IMR-90 (cell line): ENCODE measurements around the gene ZNF181. TPM values are rescaled to one million over a fixed set of nuclear protein-coding genes. Genes with fewer than 3 reads are reported as not detected.

Experiments used
- ATAC-seq: fragments of 200-7000 bp; cut with Tn5 transposase; 2 replicates; pipeline ENCODE4 v1.9.1; 2020; ENCODE audit warnings: low read depth, mild to moderate bottlenecking, moderate library complexity
- BruUV-seq: library from RNA; stranded (reverse); fragments of 400-500 nt; replicated peaks from 2 replicates; lab custom pipeline; 2021; lab: Mats Ljungman, UMichigan
- CTCF ChIA-PET: fragments of 300-600 bp; formaldehyde crosslinking; extraction: SDS; loops from one replicate; lab custom pipeline; 2021; ENCODE audit warnings: antibody characterized with exemption; lab: Yijun Ruan, JAX
- POLR2A ChIA-PET: fragments of 300-600 bp; sonication (Branson Sonifier 250); formaldehyde crosslinking; loops from one replicate; lab custom pipeline; 2022; ENCODE audit warnings: antibody characterized with exemption; ENCODE audit not compliant: unreplicated experiment; lab: Charles Lee
- DNase-seq: peaks from one replicate; pipeline ENCODE4 v3.0.0; 2013
- H2AFZ ChIP-seq: replicated peaks from 2 replicates; pipeline ENCODE3; 2013; ENCODE audit warnings: low read length, mild to moderate bottlenecking; ENCODE audit not compliant: poor library complexity
- H2AK5ac ChIP-seq: 2 replicates; pipeline ENCODE4 v1.6.1; 2013; ENCODE audit warnings: low read depth, low read length, inconsistent platforms
- H2AK9ac ChIP-seq: replicated peaks from 2 replicates; pipeline ENCODE3; 2013; ENCODE audit warnings: mild to moderate bottlenecking, low read depth, low read length, moderate library complexity; ENCODE audit not compliant: poor library complexity
- H2BK120ac ChIP-seq: 2 replicates; pipeline ENCODE4 v1.6.1; 2013; ENCODE audit warnings: low read depth, low read length, inconsistent platforms
- H2BK15ac ChIP-seq: 3 replicates; pipeline ENCODE4 v1.6.1; 2013; ENCODE audit warnings: low read depth, low read length, inconsistent platforms
- H2BK20ac ChIP-seq: 2 replicates; pipeline ENCODE4 v1.6.1; 2013; ENCODE audit warnings: low read depth, mild to moderate bottlenecking, inconsistent platforms, low read length, moderate library complexity
- H2BK5ac ChIP-seq: 2 replicates; pipeline ENCODE4 v1.6.1; 2013; ENCODE audit warnings: mild to moderate bottlenecking, low read depth, low read length, inconsistent platforms; ENCODE audit not compliant: poor library complexity, severe bottlenecking
- H3K14ac ChIP-seq: replicated peaks from 2 replicates; pipeline ENCODE4 v1.6.1; 2013; ENCODE audit warnings: low read depth, low read length, inconsistent platforms
- H3K18ac ChIP-seq: 2 replicates; pipeline ENCODE4 v1.6.1; 2013; ENCODE audit warnings: low read depth, low read length, control low read depth
- H3K23ac ChIP-seq: 2 replicates; pipeline ENCODE4 v1.6.1; 2013; ENCODE audit warnings: low read depth, low read length, inconsistent platforms
- H3K27ac ChIP-seq: 2 replicates; pipeline ENCODE4 v1.5.1; 2013; ENCODE audit warnings: mild to moderate bottlenecking, control low read depth, low read length; ENCODE audit not compliant: insufficient read depth
- H3K27me3 ChIP-seq: 2 replicates; pipeline ENCODE4 v1.6.1; 2013; ENCODE audit warnings: low read length; ENCODE audit not compliant: control insufficient read depth, insufficient read depth
- H3K36me3 ChIP-seq: 2 replicates; pipeline ENCODE4 v1.6.1; 2013; ENCODE audit warnings: low read length, mixed read lengths; ENCODE audit not compliant: control insufficient read depth, insufficient read depth
- H3K4ac ChIP-seq: 2 replicates; pipeline ENCODE4 v1.6.1; 2013; ENCODE audit warnings: low read depth, low read length, inconsistent platforms
- H3K4me1 ChIP-seq: 2 replicates; pipeline ENCODE4 v1.6.1; 2013; ENCODE audit warnings: low read length, mixed read lengths; ENCODE audit not compliant: control insufficient read depth, insufficient read depth
- H3K4me2 ChIP-seq: 2 replicates; pipeline ENCODE4 v1.6.1; 2013; ENCODE audit warnings: low read depth, mild to moderate bottlenecking, control low read depth, low read length, moderate library complexity
- H3K4me3 ChIP-seq: 2 replicates; pipeline ENCODE4 v1.5.1; 2013; ENCODE audit warnings: low read depth, mild to moderate bottlenecking, control low read depth, low read length, moderate library complexity; ENCODE audit not compliant: insufficient read depth
- H3K56ac ChIP-seq: 2 replicates; pipeline ENCODE4 v1.6.1; 2013; ENCODE audit warnings: low read length, inconsistent platforms; ENCODE audit not compliant: insufficient read depth; ENCODE audit errors: extremely low read depth
- H3K79me1 ChIP-seq, 2 experiments: 2 replicates each; pipeline ENCODE4 v1.6.1; 2013; ENCODE audit warnings: low read length in 2 of 2, inconsistent platforms in 1 of 2, low read depth in 1 of 2
- H3K9ac ChIP-seq: 2 replicates; pipeline ENCODE4 v1.6.1; 2013; ENCODE audit warnings: low read depth, low read length, control low read depth
- H3K9me1 ChIP-seq: 2 replicates; pipeline ENCODE4 v1.6.1; 2013; ENCODE audit warnings: low read length, inconsistent platforms; ENCODE audit not compliant: insufficient read depth
- H3K9me3 ChIP-seq: 2 replicates; pipeline ENCODE4 v1.6.1; 2013; ENCODE audit warnings: low read length; ENCODE audit not compliant: control insufficient read depth, insufficient read depth
- H4K20me1 ChIP-seq: 2 replicates; pipeline ENCODE4 v1.6.1; 2013; ENCODE audit warnings: low read length, inconsistent platforms; ENCODE audit not compliant: insufficient read depth
- H4K5ac ChIP-seq: 2 replicates; pipeline ENCODE4 v1.6.1; 2013; ENCODE audit warnings: mild to moderate bottlenecking, low read depth, low read length, control low read depth
- H4K8ac ChIP-seq, 2 experiments: 2 replicates each; pipeline ENCODE4 v1.6.1; 2013; ENCODE audit warnings: low read depth in 2 of 2, low read length in 2 of 2, control low read depth in 1 of 2, inconsistent platforms in 1 of 2
- H4K91ac ChIP-seq: 2 replicates; pipeline ENCODE4 v1.6.1; 2013; ENCODE audit warnings: low read depth, low read length, inconsistent platforms; ENCODE audit not compliant: insufficient read depth
- BHLHE40 ChIP-seq: fragments of 150-350 bp; IDR thresholded peaks from 2 replicates; pipeline ENCODE4 v1.6.1; 2016; ENCODE audit warnings: mild to moderate bottlenecking, low read depth, low read length
- CEBPB ChIP-seq: IDR thresholded peaks from 2 replicates; pipeline ENCODE4 v1.6.1; 2012; ENCODE audit warnings: low read depth, low read length, improper control_type of control experiment
- CHD1 ChIP-seq: IDR thresholded peaks from 2 replicates; pipeline ENCODE4 v1.6.1; 2012; ENCODE audit warnings: low read depth, low read length, improper control_type of control experiment
- CTCF ChIP-seq: conservative IDR thresholded peaks from 2 replicates; pipeline ENCODE4 v1.5.1; 2012; ENCODE audit warnings: mild to moderate bottlenecking, low read depth, low read length, improper control_type of control experiment
- ELK1 ChIP-seq: fragments of 150-350 bp; IDR thresholded peaks from 2 replicates; pipeline ENCODE4 v1.6.1; 2016; ENCODE audit warnings: low read depth, mild to moderate bottlenecking, low read length, moderate library complexity, borderline replicate concordance
- FOS ChIP-seq: fragments of 150-350 bp; IDR thresholded peaks from 2 replicates; pipeline ENCODE4 v1.6.1; 2016; ENCODE audit warnings: low read depth, low read length
- MAFK ChIP-seq: IDR thresholded peaks from 2 replicates; pipeline ENCODE4 v1.6.1; 2012; ENCODE audit warnings: low read depth, low read length, improper control_type of control experiment
- MAZ ChIP-seq: IDR thresholded peaks from 2 replicates; pipeline ENCODE4 v1.6.1; 2012; ENCODE audit warnings: low read depth, mild to moderate bottlenecking, low read length, improper control_type of control experiment, moderate library complexity, borderline replicate concordance
- MXI1 ChIP-seq: IDR thresholded peaks from 2 replicates; pipeline ENCODE4 v1.6.1; 2012; ENCODE audit warnings: low read depth, mild to moderate bottlenecking, low read length, moderate library complexity, borderline replicate concordance
- NFE2L2 ChIP-seq: fragments of 150-350 bp; IDR thresholded peaks from 2 replicates; pipeline ENCODE4 v1.6.1; 2016; ENCODE audit warnings: low read depth, mild to moderate bottlenecking, low read length
- POLR2A ChIP-seq: IDR thresholded peaks from 2 replicates; pipeline ENCODE4 v1.6.1; 2012; ENCODE audit warnings: mild to moderate bottlenecking, low read depth, low read length
- RAD21 ChIP-seq: IDR thresholded peaks from 2 replicates; pipeline ENCODE4 v1.6.1; 2012; ENCODE audit warnings: low read length, improper control_type of control experiment
- RCOR1 ChIP-seq: IDR thresholded peaks from 2 replicates; pipeline ENCODE4 v1.6.1; 2012; ENCODE audit warnings: mild to moderate bottlenecking, low read length, improper control_type of control experiment; ENCODE audit not compliant: insufficient replicate concordance
- RFX5 ChIP-seq: IDR thresholded peaks from 2 replicates; pipeline ENCODE4 v1.8.0; 2012; ENCODE audit warnings: low read depth, mild to moderate bottlenecking, low read length, moderate library complexity
- SMC3 ChIP-seq: fragments of 150-350 bp; IDR thresholded peaks from 2 replicates; pipeline ENCODE4 v1.6.1; 2016; ENCODE audit warnings: low read depth, mild to moderate bottlenecking, antibody characterized with exemption, low read length, moderate library complexity
- USF2 ChIP-seq: fragments of 150-350 bp; IDR thresholded peaks from 2 replicates; pipeline ENCODE4 v1.6.1; 2017; ENCODE audit warnings: mild to moderate bottlenecking, antibody characterized with exemption, low read length, low read depth
- WGBS, 2 experiments: methylation state at CpG; one replicate each; pipeline versions ENCODE4 v1.1.5 to v1.1.7; 2013; ENCODE audit warnings: missing lambda C conversion rate in 2 of 2; ENCODE audit not compliant: insufficient read length in 1 of 2; ENCODE audit errors: extremely low coverage in 2 of 2; 5-methylcytosine and 5-hydroxymethylcytosine counted together
- dilution Hi-C: fragments of 300-500 bp; cut with HindIII; formaldehyde crosslinking; loops from one replicate; pipeline ENCODE4 v1.14.3; 2018; ENCODE audit warnings: low sequenced_read_pairs; ENCODE audit not compliant: unreplicated experiment
- in situ Hi-C: fragments of 300-500 bp; cut with MboI; formaldehyde crosslinking; loops from 3 replicates; pipeline ENCODE4 v1.14.3; 2019; ENCODE audit warnings: low sequenced_read_pairs, inconsistent platforms, mixed read lengths
- intact Hi-C: fragments of 100-400 bp; cut with micrococcal nuclease; formaldehyde crosslinking; loops from 2 replicates; pipeline ENCODE4 v1.10.0; 2022
- polyA plus RNA-seq, 3 experiments: library from polyadenylated mRNA; depleted of rRNA; stranded (reverse); fragments of >200 nt; gene quantifications; 2 replicates each; pipeline ENCODE4 v1.2.3, GENCODE V29; 2012; ENCODE audit warnings: low replicate concordance in 1 of 3
- total RNA-seq: library from RNA; depleted of rRNA; stranded (reverse); fragments of >200 nt; gene quantifications from 2 replicates; pipeline ENCODE4 v1.2.3, GENCODE V29; 2012

Gene ZNF181
- total and polyA plus RNA-seq, 2 of the 4 experiments (the other 2 are of a cell fraction) = 3.8 to 7.5 TPM

GRCh38 chr19:34787059-34787824 is 53.2 kb downstream of the ZNF181 start:
- Histone ChIP-seq H3K18ac (no peak overlapping the region), H3K9me1 (no peaks in the 10 kb centered on the region), H3K27me3 (no peaks in the 10 kb centered on the region), H3K4ac (no peak overlapping the region), H2AFZ (no peak overlapping the region), H4K20me1 (no peaks in the 10 kb centered on the region), H2BK15ac (no peak overlapping the region), H4K91ac (no peak overlapping the region), H3K4me2 (no peak overlapping the region), H3K9me3 (peaks cover 2% of the 10 kb centered on the region; the same call in 1 of the 2 replicates), H3K79me1 (no peaks in the 10 kb centered on the region), H3K14ac (no peak overlapping the region), H3K23ac (no peak overlapping the region), H3K4me3 (no peak overlapping the region), H3K27ac (no peak overlapping the region), H2BK20ac (no peak overlapping the region), H4K5ac (no peak overlapping the region), H3K56ac (no peak overlapping the region), H3K9ac (no peak overlapping the region), H3K36me3 (no peaks in the 10 kb centered on the region), H2AK9ac (no peak overlapping the region), H4K8ac (no peak overlapping the region), H3K4me1 (no peaks in the 10 kb centered on the region), H2BK120ac (no peak overlapping the region), H2BK5ac (no peak overlapping the region), H2AK5ac (no peak overlapping the region)
- ATAC-seq (no peak), DNase-seq (no peak)
- no TSS peak for BruUV-seq
- dilution Hi-C loops = no loop called here
- intact Hi-C loops = no loop called here
- TF ChIP-seq RAD21 (no peak), CHD1 (no peak), MXI1 (no peak), MAZ (no peak), CEBPB (no peak), ELK1 (no peak), POLR2A (no peak), FOS (no peak), NFE2L2 (no peak), MAFK (no peak), SMC3 (no peak), RFX5 (no peak), RCOR1 (no peak), USF2 (no peak), CTCF (no peak), BHLHE40 (no peak)
- CTCF ChIA-PET = no interaction called here
- no CpG with 5 or more reads among the region's 3 CpGs for WGBS, 2 experiments
- POLR2A ChIA-PET = no interaction called here
- in situ Hi-C loops = no loop called here
